ENCODE data around the gene MAML1.

- no peak for TF ChIP-seq POLR2AphosphoS5 (IDR thresholded peaks at IDR 0.05; ENCODE audit: low read depth)
- no peak for TF ChIP-seq CTCF (conservative IDR thresholded peaks at IDR 0.05; ENCODE audit: low read depth in 2 of 2)
- TF ChIP-seq EZH2 (IDR thresholded peaks at IDR 0.05; ENCODE audit: low read depth, unreplicated experiment): no peak
Observed at GRCh38 chr5:179802950-179803562, 70.4 kb downstream of the MAML1 start.

Data from GM23338 (cell line).